GM18870 (cell line): Measurements from ENCODE around the gene PSMD3.
"Not testable (repeated sequence)": the region's sequence is repeated elsewhere in the genome, so short reads cannot be mapped to it uniquely, and the experiment has no call there.

ENCODE experiments used
- ATAC-seq: cut with Tn5 transposase; IDR thresholded peaks from one replicate; pipeline ENCODE4 v1.9.1; 2021; ENCODE audit warnings: moderate library complexity; ENCODE audit not compliant: unreplicated experiment

Gene PSMD3

DNA sequence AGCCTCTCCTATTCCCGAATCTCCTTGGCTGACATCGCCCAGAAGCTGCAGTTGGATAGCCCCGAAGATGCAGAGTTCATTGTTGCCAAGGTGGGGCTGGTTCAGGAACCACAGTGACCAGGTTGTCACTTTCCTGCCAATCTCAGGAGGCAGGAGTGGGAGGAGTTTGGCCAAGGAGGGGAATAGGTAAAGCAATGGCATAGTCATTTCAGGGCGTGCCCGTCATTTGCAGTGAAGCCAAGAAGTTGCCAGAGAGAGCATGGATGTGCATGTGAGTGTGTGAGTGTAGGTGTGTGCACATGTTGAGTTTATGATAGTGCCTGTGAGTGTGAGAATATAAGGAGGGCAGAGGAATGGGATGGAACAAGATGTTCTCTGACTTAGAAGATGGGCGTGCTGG, 14.8 kb downstream of the PSMD3 start:
- no peak for ATAC-seq

DNA sequence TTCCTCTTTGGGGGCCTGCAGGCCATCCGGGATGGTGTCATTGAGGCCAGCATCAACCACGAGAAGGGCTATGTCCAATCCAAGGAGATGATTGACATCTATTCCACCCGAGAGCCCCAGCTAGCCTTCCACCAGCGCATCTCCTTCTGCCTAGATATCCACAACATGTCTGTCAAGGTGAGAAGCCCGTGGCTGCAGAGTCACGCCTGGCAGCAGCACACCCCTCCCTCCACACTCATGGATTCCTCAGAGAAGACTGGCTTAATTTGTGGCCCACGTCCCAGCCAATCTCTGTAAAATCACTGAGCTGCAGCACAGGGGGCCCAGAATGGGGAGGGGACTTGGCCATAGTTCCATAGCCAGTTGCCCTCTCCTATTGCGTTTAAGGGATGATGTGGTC, 15.6 kb downstream of the PSMD3 start:
- ATAC-seq: no peak

DNA sequence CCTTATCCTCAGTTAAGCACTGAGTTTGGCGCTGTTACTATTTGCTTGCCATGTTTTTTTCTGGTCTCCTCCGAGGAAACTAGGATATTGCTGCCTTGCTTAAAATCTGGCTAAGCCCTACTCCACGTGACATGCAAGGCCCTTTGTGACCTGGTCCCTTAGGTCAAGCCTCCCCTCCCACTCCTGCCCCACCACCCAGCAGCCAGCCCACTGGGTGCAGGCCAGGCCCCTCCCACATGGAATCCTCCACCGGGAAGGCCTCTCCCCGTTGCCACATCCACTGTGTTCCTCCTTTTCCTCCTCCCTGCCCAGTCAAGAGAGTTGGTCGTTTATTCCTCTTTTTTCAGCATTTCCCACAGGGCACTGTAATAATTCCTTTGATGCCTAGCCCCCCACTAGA, 16.2 kb downstream of the PSMD3 start:
- no peak for ATAC-seq

DNA sequence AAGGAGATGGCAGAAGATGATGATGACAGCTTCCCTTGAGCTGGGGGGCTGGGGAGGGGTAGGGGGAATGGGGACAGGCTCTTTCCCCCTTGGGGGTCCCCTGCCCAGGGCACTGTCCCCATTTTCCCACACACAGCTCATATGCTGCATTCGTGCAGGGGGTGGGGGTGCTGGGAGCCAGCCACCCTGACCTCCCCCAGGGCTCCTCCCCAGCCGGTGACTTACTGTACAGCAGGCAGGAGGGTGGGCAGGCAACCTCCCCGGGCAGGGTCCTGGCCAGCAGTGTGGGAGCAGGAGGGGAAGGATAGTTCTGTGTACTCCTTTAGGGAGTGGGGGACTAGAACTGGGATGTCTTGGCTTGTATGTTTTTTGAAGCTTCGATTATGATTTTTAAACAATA, 16.9 kb downstream of the PSMD3 start:
- no peak for ATAC-seq

DNA sequence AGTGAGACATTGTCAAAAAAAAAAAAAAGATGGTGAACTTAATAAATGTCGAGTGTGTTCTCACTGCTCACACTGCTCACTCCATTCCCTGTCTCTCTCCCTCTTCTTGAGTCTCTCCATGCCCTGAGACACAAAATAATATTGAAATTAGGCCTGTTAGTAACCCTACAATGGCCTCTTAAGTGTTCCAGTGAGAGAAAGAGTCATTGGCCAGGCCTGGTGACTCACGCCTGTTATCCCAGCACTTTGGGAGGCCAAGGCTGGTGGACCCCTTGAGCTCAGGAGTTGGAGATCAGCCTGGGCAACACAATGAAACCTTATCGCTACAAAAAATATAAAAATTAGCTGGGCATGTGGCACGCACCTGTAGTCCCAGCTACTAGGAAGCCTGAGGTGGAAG, 18.5 kb downstream of the PSMD3 start:
- no peak for ATAC-seq

DNA sequence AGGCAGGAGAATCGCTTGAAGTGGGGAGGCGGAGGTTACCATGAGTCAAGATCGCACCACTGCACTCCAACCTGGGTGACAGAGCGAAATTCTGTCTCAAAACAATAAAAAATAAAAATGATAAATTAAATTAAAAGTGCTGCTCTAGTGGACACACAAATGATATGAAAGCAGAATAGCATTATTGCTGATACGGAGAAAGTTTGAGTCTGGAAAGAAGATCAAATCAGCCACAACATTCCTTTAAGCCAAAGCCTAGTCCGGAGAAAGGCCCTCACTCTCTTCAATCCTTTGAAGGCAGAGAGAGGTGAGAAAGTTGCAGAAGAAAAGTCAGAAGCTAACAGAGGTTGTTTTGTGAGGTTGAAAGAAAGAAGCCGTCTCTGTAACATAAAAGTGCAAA, 19.6 kb downstream of the PSMD3 start:
- no peak for ATAC-seq

DNA sequence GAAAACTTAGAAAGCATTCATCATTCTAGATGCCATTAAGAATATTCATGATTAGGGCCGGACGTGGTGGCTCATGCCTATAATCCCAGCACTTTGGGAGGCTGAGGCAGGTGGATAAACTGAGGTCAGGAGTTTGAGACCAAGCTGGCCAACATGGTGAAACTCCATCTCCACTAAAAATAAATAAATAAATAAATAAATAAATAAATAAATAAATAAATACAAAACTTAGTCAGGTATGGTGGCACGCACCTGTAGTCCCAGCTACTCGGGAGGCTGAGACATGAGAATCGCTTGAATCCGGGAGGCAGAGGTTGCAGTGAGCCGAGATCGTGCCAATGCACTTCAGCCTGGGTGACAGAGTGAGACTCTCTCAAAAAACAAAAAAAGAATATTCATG, 20.7 kb downstream of the PSMD3 start:
- ATAC-seq: not testable (repeated sequence)

DNA sequence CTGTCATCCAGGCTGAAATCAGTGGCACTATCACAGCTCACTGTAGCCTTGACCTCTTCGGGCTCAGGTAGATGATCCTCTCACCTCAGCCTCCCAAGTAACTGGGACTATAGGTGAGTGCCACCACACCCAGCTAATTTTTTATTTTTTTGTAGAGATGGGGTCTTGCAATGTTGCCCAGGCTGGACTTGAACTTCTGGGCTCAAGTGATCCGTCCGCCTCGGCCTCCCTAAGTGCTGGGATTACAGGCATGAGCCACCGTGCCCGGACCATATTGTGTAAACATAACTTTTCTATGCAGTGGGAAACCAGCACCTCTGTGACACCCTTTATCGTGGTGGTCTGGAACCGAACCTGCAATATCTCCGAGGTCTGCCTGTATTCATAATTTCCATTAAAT, 23.5 kb downstream of the PSMD3 start:
- ATAC-seq: no peak

DNA sequence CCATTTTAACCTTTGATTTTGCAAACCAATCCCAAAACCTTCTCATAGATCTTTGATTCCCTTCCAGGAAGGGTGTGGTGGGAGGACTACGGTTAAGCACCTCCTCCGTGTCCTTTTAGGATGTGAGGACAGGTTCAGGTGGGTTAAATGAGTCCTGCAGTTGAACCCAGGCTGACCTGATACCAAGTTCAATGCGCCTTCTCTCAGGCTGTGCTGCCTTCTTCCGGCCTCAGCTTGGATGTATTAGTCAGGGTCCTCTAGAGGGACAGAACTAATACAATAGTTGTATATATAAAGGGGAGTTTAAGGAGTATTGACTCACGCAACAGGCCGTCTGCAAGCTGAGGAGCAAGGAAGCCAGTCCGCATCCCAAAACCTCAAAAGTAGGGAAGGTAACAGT, 24.1 kb downstream of the PSMD3 start:
- ATAC-seq: no peak

DNA sequence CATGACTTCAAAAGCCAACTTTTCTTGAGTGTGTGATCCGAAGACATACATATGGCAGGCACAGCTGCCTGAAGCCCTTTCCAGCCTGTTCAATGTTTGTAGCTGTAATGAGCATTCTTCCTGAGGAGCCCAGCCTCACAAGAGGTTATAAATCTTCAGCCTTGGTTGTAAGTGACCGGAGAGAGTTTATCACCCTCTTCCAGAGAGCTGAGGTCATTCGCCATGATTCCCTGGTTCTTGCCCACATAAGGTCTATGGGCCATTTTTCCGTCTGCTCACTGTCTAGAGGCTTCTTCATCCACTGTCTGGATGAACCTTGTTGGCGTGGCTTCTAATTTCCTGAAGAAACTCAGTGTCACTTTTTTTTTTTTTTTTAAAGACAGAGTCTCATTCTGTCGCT, 24.9 kb downstream of the PSMD3 start:
- no peak for ATAC-seq

DNA sequence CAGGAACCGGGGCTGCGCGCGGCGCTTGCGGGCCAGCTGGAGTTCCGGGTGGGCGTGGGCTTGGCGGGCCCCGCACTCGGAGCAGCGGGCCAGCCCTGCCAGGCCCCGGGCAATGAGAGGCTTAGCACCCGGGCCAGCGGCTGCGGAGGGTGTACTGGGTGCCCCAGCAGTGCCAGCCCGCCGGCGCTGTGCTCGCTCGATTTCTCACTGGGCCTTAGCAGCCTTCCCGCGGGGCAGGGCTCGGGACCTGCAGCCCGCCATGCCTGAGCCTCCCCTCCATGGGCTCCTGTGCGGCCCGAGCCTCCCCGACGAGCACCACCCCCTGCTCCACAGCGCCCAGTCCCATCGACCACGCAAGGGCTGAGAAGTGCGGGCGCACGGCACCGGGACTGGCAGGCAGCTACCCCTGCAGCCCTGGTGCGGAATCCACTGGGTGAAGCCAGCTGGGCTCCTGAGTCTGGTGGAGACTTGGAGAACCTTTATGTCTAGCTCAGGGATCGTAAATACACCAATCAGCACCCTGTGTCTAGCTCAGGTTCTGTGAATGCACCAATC, 30.4 kb downstream of the PSMD3 start:
- not testable (repeated sequence) for ATAC-seq

DNA sequence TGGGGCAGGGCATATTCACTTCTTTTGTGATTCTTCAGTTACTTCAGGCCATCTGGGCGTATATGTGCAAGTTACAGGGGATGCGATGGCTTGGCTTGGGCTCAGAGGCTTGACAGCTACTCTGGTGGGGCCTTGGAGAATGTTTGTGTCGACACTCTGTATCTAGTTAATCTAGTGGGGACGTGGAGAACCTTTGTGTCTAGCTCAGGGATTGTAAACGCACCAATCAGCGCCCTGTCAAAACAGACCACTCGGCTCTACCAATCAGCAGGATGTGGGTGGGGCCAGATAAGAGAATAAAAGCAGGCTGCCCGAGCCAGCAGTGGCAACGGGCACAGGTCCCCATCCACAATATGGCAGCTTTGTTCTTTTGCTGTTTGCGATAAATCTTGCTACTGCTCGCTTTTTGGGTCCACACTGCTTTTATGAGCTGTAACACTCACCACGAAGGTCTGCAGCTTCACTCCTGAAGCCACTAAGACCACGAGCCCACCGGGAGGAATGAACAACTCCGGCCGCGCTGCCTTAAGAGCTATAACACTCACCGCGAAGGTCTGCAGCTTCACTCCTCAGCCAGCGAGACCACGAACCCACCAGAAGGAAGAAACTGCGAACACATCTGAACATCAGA, 31.5 kb downstream of the PSMD3 start:
- not testable (repeated sequence) for ATAC-seq

DNA sequence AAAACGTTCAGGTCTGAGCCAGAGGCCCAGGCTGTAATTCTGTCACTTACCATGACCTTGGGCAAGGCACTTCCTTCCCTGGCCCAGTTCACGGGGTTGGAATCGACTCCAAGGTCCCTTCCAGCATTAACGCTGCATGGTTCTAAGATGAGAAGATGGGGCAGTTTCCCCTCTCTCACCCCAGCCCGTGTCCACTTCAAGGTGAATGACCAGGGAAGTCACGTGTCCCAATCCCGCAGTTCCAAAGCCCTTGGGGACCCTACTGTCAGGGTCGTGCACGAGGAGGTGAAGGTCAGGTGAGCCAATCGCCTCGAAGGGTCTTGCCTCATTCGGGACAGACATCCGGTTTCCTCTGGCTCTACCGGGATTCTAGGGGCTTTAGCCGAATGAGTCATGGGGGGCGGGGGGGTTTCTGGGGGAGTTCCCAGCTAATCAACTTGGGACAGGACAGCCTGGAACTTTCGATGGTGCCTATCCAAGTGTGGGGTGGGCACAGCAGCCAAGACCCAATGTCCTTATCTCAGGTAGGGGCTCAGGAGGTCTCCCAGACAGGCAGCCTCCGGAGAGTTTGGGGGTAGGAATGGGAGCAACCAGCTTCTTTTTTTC, 33.9 kb downstream of the PSMD3 start:
- ATAC-seq: no peak

DNA sequence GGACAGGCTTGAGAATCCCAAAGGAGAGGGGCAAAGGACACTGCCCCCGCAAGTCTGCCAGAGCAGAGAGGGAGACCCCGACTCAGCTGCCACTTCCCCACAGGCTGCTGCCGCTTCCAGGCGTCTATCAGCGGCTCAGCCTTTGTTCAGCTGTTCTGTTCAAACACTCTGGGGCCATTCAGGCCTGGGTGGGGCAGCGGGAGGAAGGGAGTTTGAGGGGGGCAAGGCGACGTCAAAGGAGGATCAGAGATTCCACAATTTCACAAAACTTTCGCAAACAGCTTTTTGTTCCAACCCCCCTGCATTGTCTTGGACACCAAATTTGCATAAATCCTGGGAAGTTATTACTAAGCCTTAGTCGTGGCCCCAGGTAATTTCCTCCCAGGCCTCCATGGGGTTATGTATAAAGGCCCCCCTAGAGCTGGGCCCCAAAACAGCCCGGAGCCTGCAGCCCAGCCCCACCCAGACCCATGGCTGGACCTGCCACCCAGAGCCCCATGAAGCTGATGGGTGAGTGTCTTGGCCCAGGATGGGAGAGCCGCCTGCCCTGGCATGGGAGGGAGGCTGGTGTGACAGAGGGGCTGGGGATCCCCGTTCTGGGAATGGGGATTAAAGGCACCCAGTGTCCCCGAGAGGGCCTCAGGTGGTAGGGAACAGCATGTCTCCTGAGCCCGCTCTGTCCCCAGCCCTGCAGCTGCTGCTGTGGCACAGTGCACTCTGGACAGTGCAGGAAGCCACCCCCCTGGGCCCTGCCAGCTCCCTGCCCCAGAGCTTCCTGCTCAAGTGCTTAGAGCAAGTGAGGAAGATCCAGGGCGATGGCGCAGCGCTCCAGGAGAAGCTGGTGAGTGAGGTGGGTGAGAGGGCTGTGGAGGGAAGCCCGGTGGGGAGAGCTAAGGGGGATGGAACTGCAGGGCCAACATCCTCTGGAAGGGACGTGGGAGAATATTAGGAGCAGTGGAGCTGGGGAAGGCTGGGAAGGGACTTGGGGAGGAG, 34.7 kb downstream of the PSMD3 start, which contains the start of gene CSF3:
Gene CSF3 (plus strand): TSS at position 436 of the 993 bp plus-strand sequence. CDS start 35 bp downstream, at position 471.
- ATAC-seq: no peak

DNA sequence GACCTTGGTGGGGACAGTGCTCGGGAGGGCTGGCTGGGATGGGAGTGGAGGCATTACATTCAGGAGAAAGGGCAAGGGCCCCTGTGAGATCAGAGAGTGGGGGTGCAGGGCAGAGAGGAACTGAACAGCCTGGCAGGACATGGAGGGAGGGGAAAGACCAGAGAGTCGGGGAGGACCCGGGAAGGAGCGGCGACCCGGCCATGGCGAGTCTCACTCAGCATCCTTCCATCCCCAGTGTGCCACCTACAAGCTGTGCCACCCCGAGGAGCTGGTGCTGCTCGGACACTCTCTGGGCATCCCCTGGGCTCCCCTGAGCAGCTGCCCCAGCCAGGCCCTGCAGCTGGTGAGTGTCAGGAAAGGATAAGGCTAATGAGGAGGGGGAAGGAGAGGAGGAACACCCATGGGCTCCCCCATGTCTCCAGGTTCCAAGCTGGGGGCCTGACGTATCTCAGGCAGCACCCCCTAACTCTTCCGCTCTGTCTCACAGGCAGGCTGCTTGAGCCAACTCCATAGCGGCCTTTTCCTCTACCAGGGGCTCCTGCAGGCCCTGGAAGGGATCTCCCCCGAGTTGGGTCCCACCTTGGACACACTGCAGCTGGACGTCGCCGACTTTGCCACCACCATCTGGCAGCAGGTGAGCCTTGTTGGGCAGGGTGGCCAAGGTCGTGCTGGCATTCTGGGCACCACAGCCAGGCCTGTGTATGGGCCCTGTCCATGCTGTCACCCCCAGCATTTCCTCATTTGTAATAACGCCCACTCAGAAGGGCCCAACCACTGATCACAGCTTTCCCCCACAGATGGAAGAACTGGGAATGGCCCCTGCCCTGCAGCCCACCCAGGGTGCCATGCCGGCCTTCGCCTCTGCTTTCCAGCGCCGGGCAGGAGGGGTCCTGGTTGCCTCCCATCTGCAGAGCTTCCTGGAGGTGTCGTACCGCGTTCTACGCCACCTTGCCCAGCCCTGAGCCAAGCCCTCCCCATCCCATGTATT, 35.7 kb downstream of the PSMD3 start:
- ATAC-seq: no peak

DNA sequence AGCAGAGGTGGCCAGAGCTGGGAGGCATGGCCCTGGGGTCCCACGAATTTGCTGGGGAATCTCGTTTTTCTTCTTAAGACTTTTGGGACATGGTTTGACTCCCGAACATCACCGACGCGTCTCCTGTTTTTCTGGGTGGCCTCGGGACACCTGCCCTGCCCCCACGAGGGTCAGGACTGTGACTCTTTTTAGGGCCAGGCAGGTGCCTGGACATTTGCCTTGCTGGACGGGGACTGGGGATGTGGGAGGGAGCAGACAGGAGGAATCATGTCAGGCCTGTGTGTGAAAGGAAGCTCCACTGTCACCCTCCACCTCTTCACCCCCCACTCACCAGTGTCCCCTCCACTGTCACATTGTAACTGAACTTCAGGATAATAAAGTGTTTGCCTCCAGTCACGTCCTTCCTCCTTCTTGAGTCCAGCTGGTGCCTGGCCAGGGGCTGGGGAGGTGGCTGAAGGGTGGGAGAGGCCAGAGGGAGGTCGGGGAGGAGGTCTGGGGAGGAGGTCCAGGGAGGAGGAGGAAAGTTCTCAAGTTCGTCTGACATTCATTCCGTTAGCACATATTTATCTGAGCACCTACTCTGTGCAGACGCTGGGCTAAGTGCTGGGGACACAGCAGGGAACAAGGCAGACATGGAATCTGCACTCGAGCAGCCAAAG, 36.9 kb downstream of the PSMD3 start:
- no peak for ATAC-seq

DNA sequence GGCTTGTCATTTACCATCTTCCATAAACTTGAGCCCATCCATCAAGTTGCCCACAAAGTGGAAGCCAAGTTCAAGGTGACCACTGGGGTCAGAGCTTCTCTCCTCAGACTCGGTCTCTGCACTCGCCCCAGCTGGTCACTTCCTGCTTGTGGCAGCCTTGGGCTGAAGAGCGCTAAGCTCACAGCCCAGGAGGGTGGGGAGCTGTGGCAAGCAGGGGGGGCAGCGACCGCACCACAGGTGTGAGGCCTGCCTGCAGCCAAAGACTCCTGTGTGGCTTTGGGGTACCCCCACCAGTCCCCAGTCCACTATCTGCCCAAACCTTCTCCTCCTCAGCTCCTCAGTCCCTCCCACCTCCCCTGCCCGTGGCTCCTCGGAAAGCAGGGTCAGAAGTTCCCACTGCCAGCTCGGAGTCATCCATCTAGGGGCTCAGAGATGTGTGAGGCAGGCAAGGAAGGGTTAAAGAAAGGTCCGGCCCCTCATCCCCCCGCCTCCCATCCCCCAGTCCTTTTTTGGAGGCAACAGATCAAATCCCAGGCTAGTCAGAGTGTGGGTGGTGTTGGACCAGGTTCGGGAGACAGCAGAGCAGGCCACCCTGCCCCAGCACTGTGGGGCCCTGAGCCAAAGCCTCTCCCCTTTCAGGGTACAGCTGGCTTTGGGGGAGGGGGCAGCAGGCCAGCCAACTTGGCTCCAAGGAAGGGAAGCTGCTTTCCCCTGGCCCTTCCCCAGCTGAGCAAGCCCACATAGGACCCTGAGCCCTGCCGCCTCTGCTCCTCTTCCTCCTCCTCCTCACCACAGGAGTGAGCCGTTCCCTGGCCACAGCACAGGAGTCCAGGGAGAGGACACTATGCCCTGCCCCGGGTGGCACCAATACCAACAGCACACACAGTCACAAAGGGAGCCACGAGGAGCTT, 37.9 kb downstream of the PSMD3 start:
- no peak for ATAC-seq

DNA sequence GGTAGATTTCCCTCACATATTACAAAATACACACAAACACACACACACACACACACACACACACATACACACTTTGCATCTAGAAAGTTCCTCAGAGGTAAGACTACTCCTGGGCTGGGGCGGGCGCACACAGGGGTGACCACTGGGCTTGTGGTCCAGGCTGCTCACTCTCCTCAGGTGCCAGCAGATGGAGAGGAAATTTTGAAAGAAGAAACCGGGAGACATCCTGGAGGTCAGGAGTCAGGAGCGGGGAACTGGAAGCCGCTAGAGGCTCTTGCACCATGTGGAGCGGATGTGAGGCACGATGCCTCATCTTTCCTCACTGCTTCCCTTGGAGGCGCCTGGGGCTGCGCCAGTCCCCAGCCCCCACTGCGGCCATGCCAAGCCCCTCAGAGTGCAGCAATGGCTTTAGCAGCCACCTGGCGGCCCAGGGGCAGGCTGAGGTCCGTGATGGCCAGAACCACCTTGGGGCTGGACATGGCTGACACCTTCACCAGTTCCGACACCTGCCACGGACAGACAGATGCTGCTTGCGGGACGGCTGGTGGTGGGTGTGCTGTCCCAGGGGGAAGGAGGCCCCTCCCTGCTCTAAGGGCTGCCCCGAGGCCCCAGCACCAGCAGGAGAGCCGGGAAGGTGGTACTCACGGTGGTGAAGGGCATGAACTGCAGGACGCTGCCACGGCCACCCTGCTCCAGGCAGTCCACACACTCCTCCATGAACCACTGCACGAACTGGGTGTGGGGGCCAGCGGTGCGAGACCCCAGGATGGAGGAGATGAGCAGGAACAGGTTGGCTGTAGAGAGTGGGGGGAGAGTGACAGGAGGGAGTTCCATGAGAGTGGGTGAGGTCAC, 38.8 kb downstream of the PSMD3 start:
- no peak for ATAC-seq
